Cardiac muscle cell (in vitro differentiated cells and primary cell): ENCODE data around the gene CYP27C1. TPM values are rescaled to one million over a fixed set of nuclear protein-coding genes. Genes with fewer than 3 reads are reported as not detected.

Experiments used
- DNase-seq, 2 donors: peaks; one replicate each; pipeline versions ENCODE4 v3.0.0 to v3.0.0-alpha.2; 2010 to 2017; ENCODE audit warnings: low read depth in 1 of 2, low spot score in 1 of 2
- H3K27ac ChIP-seq: fragments of 200-600 bp; sonication (generic); 2 replicates; pipeline ENCODE4 v1.5.1; 2016
- H3K27me3 ChIP-seq: fragments of 200-600 bp; sonication (generic); 2 replicates; pipeline ENCODE4 v1.6.0; 2016; ENCODE audit warnings: control low read depth
- H3K36me3 ChIP-seq: fragments of 200-600 bp; sonication (generic); 2 replicates; pipeline ENCODE4 v1.5.1; 2016; ENCODE audit warnings: control low read depth
- H3K4me1 ChIP-seq: fragments of 200-600 bp; sonication (generic); 2 replicates; pipeline ENCODE4 v1.8.1; 2017; ENCODE audit warnings: low read depth, mild to moderate bottlenecking, mixed run types
- H3K4me3 ChIP-seq: fragments of 200-600 bp; sonication (generic); 2 replicates; pipeline ENCODE4 v1.5.1; 2016; ENCODE audit warnings: mild to moderate bottlenecking
- H3K9me3 ChIP-seq: fragments of 200-600 bp; sonication (generic); 2 replicates; pipeline ENCODE4 v1.5.1; 2017; ENCODE audit warnings: low read depth, mild to moderate bottlenecking, control low read depth
- CTCF ChIP-seq: IDR thresholded peaks from 2 replicates; pipeline ENCODE4 v1.5.1; 2012; ENCODE audit warnings: low read depth, mild to moderate bottlenecking, low read length
- polyA plus RNA-seq: library from polyadenylated mRNA; unstranded; fragments of >200 nt; fragmentation: Nextera tagmentation; extraction: Ambion mirVana; gene quantifications from 2 replicates; pipeline ENCODE4 v1.2.1, GENCODE V29; 2016
- total RNA-seq: library from RNA; depleted of rRNA; stranded (reverse); fragments of >200 nt; gene quantifications from 2 replicates; pipeline ENCODE4 v1.2.3, GENCODE V29; 2016

The CYP27C1 gene
- total and polyA plus RNA-seq, 2 experiments from 2014 or later, result 1.5 to 3.6 TPM

- Histone ChIP-seq H3K4me1 (peaks cover 12% of the 10 kb centered on the region), H3K36me3 (no peaks in the 10 kb centered on the region), H3K9me3 (no peaks in the 10 kb centered on the region), H3K27me3 (no peaks in the 10 kb centered on the region), H3K27ac (no peak overlapping the region), H3K4me3 (no peak overlapping the region)
- no peak for TF ChIP-seq CTCF
- no peak for DNase-seq
Observed at GRCh38 chr2:127142663-127143630, 77.2 kb downstream of the CYP27C1 start.

GRCh38 chr2:127140538-127140937 lies 79.6 kb downstream of the CYP27C1 start:
- DNase-seq, result no peak
- Histone ChIP-seq H3K27me3 (no peaks in the 10 kb centered on the region), H3K27ac (no peak overlapping the region), H3K9me3 (no peaks in the 10 kb centered on the region), H3K4me3 (no peak overlapping the region), H3K36me3 (no peaks in the 10 kb centered on the region), H3K4me1 (peaks cover 10% of the 10 kb centered on the region)
- no peak for TF ChIP-seq CTCF

- no peak for DNase-seq
- no peaks in the 10 kb centered on the region for H3K27me3 ChIP-seq
- no peaks in the 10 kb centered on the region for H3K9me3 ChIP-seq
- H3K36me3 ChIP-seq, result no peaks in the 10 kb centered on the region
- H3K27ac ChIP-seq, result no peak overlapping the region
- H3K4me3 ChIP-seq, result no peak overlapping the region
- no peak for TF ChIP-seq CTCF
- H3K4me1 ChIP-seq, result peaks cover 9% of the 10 kb centered on the region
Observed at GRCh38 chr2:127139766-127140165, 80.3 kb downstream of the CYP27C1 start.

- H3K36me3 ChIP-seq, result no peaks in the 10 kb centered on the region
- H3K4me1 ChIP-seq, result peaks cover 8% of the 10 kb centered on the region
- H3K27ac ChIP-seq, result no peak overlapping the region
- no peak for TF ChIP-seq CTCF
- H3K27me3 ChIP-seq, result no peaks in the 10 kb centered on the region
- no peaks in the 10 kb centered on the region for H3K9me3 ChIP-seq
- no peak overlapping the region for H3K4me3 ChIP-seq
- no peak for DNase-seq
Observed at GRCh38 chr2:127138281-127138680, 81.8 kb downstream of the CYP27C1 start.

- TF ChIP-seq CTCF, result no peak
- H3K9me3 ChIP-seq, result no peaks in the 10 kb centered on the region
- no peak for DNase-seq
- H3K4me3 ChIP-seq, result no peak overlapping the region
- H3K27me3 ChIP-seq, result no peaks in the 10 kb centered on the region
- peaks cover 8% of the 10 kb centered on the region for H3K4me1 ChIP-seq
- no peak overlapping the region for H3K27ac ChIP-seq
- no peaks in the 10 kb centered on the region for H3K36me3 ChIP-seq
Observed at GRCh38 chr2:127137741-127138140, 82.4 kb downstream of the CYP27C1 start.
